GM21737 (cell line): ENCODE results near the gene DGCR8.

ENCODE experiments used
- ATAC-seq: cut with Tn5 transposase; IDR thresholded peaks from one replicate; pipeline ENCODE4 v1.9.1; 2021; ENCODE audit warnings: mild to moderate bottlenecking, moderate library complexity; ENCODE audit not compliant: unreplicated experiment

The DGCR8 gene

DNA sequence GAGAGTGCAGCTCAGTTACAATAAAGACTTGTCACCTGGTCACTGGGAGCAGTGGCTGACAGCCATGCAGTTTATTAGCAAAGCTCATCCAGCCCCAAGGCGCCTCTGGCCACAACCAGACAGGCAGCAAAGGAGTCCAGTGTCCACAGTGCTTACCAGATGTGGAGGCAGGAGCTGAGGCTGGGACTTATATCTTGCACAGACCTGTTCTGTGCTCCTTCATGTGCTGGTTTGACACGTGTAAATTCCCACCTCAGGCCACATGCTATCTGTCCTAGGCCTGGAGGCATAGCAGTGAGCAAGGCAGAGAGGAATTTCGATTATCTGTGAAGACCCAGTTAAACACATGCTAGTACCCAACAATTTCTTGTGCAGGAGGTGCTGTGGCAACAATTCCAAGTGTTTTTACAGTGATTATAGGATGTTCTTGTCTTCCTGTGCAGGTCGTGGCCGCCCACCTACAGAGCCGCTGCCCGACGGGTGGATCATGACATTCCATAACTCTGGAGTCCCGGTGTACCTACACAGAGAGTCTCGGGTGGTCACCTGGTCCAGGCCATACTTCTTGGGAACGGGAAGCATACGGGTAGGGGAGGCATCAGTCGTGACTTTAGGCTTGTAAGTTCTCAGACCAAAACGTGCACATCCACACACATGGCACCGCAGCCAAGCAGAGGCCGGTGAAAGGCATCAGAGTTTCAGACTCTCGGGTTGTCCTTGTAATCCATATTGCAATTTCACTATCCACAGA is 9.4 kb downstream of the DGCR8 start:
- no peak for ATAC-seq

DNA sequence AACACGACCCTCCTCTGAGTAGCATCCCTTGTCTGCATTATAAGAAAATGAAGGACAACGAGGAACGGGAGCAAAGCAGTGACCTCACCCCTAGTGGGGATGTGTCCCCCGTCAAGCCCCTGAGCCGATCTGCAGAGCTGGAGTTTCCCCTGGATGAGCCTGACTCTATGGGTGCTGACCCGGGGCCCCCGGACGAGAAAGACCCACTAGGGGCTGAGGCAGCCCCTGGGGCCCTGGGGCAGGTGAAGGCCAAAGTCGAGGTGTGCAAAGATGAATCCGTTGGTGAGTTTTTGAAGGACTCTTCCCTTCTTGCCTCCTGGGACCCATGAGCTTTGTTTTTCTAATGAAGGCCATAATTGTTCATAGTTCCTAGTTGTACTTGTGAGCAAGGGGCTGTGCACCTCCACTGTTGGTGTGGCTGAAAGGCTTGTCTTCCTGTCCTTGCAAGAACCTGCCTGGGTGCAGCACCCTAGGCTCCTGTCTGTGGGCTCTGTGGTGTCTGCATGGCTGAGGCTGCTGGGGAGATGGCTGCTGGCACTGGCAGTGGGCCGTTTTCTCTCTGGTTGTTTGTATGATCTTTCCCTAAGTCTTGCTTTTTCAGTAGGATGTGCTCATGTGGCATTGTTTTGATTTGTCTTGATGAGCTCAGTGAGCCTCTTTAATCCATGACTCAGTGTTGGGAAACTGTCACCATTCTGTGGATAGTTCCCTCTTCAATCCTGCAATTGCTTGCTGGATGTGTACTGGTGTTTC is 10.1 kb downstream of the DGCR8 start:
- no peak for ATAC-seq

DNA sequence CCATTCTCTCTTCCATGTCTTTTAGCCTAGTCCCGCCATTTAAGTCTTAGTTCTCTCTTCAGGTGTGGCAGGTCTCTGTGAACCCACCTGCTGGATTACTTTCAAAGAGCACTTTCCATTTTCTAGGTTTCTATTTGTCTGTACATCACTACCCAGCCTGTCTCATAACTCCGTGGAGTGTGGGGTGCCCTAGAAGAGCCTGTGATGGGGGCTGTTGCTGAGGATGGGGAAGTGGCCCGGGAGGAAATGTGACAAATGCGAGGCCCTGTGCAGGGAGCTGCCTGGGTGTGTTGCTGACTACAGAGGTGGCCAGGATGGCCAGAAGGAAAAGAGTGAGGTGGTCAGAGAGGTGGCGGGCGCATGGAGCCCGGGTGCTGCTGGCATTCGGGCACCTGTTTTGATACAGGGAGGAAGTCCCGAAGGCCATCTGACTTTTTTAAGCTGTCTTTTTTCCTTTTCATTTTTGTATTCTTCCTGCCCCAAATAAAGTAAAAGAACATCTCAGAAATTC is 10.7 kb downstream of the DGCR8 start:
- no peak for ATAC-seq

DNA sequence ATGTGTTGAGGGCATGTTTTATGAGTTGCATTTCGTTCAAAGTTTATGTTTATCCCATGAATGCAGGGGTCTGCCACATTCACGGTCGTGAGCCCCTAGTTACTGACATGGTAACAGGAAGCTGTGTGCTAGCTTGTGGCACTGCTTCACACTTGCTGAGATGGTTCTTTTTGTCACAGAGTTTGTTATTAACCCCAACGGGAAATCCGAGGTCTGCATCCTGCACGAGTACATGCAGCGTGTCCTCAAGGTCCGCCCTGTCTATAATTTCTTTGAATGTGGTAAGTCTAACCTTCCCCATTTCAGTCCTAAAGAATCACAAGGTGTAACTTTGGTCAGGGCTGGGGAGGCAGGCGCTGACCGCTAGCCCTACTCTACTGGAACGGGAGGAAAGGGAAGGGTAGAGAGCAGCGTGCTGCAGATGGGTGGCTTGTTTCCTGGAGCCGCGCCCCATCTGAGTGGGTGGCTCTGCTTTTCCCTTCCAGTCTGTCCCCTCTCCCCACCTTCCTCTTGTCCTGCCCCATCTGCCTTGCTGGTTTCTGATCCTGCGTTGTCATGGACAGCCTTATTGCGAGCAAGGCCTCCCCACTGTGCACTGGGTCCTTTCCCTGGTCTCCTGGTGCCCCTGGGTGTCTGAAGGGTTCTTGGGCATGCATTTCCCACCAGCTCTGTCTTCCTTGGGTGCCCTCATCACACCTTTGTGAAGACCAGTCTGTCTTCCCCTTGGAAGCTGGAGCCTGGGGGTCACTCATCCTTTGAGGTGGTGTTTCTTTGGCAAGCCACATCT is 11.8 kb downstream of the DGCR8 start:
- ATAC-seq, result no peak

DNA sequence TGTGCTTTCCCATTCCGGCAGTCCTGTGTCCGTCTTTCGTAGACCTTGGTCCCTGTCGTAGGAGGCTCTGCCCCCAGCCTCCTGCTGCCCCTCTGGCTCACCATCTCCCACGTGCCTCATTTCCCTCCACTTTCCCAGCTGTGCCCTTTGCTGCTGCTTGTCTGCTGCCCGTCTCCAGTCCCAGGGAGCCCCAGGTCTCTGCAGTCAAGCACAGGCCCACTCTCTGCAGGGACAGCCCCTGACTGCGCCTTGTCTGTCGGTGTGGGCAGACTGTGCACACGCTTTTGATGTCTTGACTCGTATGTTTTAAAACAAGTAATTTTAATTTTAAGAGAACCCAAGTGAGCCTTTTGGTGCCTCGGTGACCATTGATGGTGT is 12.4 kb downstream of the DGCR8 start:
- ATAC-seq, result no peak

DNA sequence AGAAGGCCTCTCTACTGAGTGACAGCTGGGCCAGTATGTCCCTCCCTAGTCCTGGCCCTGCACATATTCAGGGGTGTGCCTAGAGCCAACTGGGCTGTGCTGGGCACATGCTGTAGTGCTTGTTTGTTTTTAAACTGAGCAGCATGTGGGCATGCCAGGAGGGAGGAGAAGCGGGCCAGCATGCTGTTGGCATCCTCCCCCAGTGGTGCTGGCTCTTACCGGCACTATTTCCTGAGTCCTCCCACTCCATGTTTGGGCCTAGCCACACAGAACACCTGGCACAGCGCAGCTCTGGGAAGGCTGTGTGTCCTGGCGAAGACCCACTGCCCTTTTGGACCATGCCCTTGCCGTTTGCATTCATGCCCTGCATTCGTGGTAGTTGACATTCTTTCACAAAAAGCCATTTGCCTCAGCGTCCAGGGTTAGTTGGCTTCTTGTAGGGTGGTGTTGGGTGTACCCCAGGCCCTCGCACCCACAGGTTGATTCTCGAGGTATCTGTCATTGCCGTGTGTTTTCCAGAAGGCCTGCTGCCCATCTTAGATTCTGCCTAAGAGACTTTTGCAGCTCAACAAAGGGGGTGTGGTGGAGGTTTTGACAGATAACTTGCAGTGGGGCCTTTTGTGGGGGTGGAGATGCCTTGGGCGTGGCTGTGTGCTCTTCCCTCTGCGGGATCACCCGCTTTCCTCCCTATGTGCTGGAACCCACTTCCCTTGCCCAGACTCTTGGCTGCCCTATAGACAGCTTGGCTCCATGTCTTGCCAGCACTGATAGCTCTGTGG is 13.6 kb downstream of the DGCR8 start:
- no peak for ATAC-seq

DNA sequence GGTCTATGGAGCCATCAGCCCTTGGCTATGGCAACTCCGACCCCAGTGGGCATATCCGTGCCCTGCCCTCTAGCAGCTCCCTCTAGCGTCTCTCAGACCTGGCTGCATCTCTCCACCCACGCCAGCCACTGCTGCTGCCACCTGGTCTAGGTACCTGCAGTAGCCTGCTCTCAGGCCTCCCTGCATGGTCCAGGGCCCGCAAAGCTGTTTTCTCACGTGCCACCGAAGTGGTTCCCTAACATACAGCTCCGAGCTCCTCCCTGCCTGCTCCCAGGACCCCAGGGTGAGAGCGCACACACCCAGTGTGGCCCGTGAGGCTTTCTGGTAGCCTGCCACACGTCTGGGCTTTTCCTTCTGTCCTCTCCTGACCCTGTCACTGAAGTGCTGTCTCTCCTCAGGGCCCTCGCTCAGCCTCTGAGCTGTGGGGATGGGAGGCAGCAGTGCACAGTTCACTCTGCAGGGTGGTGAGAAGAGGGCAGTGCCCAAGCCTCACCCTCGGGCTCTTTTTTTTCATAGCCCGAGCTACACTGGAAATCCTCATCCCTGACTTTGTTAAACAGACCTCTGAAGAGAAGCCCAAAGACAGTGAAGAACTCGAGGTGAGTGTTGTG is 14.3 kb downstream of the DGCR8 start:
- ATAC-seq, result no peak

DNA sequence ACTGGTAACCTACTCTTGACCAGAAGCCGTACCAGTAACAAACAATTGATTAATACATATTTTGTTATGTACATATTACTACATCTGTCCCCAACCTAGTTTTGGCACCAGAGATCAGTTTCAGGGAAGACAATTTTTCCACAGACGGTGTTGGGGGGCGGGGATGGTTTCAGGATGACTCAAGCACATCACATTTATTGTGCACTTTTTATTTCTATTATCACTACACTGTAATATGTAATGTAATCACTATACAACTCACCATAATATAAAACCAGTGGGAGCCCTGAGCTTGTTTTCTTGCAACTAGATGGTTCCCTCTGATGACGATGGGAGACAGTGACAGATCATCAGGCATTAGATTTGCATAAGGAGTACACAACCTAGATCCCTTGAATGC is 15.5 kb downstream of the DGCR8 start:
- no peak for ATAC-seq

DNA sequence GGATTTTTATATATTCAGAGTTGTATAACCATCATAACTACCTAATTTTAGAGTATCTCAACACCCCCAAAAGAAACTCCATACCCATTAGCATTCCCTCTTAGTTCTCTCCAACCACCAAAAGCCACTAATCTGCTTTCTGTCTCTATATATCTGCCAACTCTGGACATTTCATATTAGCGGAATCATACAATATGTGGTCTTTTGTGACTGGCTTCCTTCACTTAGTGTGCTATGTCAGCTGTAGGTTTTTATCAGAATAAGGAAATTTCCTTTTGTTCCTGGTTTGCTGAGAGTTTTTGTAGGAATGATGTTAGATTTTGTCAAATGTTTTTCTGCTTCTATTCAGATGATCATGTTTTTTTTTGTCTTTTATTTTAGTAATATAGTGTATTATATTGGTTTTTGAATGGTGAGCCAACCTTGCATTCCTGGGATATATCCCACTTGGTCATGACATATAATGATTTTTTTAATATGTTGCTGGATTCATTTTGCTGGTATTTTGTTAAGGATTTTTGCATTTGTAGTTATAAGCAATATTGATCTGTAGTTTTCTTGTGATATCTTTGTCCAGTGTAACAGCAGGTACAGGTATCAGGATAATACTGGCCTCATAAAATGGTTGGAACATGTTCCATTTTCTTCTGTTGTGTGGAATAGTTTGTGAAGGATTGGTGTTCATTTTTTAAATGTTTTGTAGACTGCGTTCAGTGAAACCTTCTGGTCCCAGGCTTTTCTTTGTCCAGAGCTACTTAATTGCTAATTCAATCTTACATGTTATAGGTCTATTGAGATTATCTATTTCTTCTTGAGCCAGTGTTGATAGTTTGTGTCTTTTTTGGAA is 16.8 kb downstream of the DGCR8 start:
- ATAC-seq, result no peak

DNA sequence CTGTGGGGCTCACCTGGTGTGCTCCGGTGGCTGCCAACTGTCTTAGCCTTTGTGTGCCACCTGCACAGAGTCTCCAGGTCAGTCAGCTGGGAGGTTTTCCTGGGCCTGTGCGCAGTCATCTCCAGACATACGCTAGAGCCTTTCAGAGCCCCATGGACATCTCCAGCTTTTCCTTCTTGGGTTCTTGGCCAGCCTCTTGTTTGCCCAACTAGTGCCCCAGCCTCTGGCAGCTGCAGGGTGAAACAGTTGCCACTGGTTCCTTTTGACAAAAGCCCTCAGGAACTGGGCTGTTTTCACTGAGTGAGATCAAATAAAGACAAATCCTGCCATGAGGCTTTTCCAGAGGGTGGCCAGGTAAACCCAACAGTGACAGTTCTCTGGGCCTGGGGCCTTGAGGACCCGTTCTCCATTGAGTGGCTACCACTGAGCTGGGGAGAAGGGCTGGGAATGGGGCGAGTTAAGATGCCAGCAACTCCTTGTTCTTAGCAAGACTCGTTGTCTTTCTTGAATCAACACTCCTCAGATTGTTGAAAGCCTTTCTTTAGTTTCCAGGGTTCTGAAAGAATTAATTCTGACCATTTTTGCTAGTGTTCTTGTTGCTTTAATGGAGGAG is 19.2 kb downstream of the DGCR8 start:
- no peak for ATAC-seq

DNA sequence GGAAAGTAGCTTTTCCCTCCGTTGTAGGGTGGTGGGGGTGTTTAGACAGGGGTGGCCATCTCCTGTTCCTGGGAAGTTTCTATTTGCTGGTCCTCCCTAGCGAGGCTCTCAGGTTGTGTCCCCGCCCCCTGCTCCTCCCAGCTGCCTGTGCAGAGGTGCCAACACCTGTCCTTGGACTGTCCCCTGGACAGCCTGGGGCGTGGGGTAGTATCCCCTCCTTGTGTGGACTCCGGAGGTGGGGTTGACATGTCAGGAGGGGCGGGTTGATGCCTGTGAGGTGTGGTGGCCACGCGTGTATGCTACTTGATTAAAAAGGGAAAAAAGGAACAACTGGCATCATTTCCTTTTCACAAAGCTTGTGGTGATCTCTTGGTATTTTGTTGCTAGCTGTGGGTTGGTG is 21.6 kb downstream of the DGCR8 start:
- ATAC-seq, result no peak

DNA sequence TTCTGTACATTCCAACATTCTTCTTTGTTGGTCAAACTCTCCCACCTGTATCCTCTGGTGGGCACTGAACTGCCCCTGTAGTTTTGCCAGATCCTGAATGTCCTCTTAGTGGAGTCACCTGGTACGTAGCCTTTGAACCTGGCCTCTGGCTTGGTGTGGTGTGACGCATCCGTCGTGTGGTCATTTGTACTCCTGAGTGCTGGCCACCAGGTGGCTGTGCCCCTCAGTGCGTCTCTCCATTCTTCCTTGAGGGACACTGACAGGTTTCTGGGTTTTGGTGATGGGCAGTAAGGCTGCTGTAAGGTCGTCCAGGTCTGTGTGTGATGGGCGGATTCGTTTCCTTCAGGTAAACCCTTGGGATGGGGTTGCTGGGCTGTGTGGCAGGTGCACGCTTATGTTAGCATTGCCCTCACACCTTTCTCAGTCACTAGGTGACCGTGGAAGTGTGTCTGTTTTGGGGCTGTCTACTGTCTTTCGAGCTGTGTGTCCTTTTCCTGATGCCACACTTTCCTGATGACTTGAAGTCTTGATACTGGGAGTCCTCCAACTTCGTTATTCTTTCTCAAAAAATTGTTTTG is 22.3 kb downstream of the DGCR8 start:
- no peak for ATAC-seq

DNA sequence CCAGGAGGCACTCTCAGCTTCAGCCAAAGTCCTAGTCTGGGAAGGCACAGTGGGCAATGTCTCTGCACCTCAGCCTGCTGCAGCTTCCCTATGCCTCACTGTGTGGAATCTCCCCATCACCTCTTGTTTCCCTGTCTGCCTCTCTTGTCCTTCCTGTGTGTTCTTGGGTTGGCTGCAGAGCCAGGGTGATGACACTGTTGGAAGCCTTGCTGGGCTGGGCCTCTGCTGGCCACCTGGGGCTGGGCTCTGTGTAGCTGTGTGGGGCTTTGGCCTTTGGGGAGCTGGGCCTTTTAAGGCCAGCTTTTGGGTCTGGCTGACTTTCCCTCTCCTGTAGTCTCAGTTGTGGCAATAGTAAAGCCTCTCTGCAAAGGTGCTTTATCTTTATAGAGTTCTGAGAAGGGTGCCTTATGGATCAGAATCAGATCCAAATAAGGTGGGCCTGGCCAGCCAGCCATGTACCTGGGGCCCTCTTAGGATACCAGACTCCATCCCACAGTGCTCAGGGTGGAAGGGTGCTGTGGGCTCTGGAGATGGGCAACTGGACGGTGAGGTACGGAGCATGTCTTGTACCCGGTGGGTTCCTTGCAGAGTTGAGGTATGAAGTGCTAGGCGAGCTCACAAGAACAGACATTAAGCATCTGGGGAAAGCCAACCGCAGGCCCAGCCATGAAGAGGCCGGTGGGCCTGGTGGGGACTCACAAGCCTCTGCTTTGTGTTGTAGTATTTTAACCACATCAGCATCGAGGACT is 25.6 kb downstream of the DGCR8 start:
- ATAC-seq, result no peak

DNA sequence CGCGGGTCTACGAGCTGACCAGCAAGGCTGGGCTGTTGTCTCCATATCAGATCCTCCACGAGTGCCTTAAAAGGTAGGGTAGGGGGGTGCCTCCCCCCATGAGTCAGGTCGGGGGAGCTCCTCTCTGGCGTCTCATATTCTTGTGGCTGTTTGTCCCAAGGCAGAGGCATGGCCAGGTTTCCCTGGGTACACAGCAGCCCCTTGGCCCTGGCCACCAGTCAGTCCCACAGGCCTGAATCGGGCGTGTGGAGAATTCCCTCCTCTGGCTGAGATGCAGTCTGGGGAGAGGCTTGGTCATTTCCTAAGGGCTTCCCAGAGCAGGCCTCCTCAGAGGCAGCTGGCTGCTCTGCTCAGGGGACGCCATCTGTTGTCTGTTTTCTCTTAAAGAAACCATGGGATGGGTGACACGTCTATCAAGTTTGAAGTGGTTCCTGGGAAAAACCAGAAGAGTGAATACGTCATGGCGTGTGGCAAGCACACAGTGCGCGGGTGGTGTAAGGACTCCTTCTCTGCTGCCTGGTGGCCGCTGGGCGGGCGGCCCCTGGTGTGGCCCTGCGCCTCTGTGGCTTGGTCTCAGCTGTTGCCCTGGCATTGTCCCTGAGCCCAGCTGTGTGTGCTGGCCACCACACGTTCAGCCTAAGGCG is 26.3 kb downstream of the DGCR8 start:
- ATAC-seq, result no peak

DNA sequence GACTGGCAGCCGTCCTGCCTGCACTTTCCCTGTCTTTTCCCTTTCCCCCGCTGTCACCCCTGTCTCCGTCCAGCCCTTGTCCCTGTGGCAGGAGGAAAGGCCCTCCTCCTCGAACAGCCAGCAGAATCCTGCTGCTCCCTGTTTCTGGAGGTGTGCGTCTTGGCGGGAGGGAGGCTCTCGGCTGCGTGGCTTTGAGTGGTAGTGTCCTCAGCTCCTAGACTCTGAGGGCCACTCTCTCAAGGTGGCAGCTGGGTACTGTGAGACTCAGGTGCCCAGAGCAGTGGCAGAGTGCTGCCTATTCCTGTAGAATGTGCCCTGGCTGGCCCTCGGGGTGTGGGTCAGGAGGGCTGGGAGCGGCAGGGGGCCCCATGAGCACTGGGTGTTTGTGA is 26.8 kb downstream of the DGCR8 start:
- ATAC-seq, result no peak

DNA sequence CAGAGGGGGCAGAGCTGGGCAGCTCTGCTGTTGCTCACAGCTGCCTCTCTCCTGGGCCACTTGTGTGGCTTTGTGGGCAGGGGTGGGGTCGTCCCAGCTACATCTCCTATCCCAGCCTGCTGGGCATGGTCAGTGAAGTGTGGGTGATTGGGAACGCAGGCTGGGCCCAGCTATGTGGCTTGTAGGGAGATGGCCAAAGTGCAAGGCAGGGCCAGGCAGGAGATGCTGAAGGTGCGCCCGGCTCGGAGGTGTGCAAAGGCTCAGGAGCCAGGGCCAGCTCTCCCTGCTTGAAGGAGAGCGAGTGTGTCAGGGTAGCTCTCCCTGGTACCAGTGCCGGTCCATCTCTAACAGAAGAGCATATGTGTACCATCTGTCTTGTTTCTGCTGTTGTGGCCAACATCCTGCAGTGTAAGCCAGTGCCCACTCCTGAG is 27.4 kb downstream of the DGCR8 start:
- ATAC-seq, result no peak

DNA sequence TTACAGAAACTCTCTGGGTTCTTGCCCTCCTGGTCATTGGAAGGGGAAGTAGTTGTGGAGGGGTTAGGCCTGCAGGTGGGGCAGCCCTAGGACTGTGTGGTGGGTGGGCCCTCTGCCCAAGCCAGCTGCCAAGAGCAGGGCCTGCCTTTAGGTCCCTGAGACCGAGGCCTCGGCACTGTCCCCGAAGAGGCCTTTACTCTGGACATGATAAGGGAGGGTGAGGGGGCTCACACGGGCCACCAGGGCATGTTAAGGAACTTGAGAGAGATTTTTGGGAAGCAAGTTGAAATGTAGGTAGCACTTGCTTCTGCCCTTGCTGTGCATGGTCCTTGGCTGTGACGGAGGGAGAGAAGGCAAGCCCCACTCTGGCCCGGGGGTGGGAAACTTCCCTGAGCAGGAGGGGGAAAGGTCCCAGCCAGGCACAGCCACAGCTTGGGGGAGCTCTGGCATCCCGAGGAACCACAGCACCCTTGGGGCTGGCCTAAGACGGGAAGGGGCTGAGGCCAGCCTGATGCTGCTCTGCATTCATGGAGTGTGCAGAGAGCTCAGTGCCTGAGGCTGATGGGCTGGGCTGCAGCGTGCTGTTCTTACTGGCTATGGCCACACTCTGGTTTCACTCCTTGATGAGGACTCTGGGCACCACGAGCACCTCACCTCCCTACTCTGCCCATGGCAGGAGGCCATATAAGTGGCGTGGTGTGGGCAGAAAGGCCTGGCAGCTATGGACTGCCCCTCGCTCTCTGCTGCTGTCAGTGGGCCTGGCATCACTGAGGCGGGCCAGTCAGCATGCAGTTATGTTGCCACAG is 28.1 kb downstream of the DGCR8 start:
- ATAC-seq, result no peak
